ENCODE results near the gene FRMD4B.
"Not testable (repeated sequence)": the region's sequence is repeated elsewhere in the genome, so short reads cannot be mapped to it uniquely, and the experiment has no call there.

The FRMD4B gene

DNA sequence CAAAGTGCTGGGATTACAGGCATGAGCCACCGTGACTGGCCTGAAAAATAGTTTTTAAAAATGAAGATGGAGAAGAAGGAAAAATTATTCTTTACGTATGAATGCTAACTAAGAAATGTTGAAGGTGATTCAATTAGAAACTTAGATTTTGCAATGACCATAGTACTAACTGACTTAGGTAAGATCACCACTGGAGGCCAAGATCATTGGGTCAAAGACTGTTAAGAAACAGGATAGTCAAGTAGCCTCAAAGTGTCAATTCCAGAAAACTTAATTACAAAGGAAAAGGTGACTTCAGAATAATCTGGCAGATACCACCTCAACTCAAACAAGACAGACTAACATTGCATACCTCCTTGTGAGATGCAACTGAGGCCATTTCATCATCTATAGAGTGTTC lies 119.3 kb downstream of the FRMD4B start:
- no peaks in the 10 kb centered on the region for H3K79me2 ChIP-seq (ENCODE audit: insufficient read depth, low read length)
- no peaks in the 10 kb centered on the region for H3K9me3 ChIP-seq (ENCODE audit: insufficient read depth, low read depth, low read length)
- H3K36me3 ChIP-seq (ENCODE audit: insufficient read depth, low read length): no peaks in the 10 kb centered on the region
- no peaks in the 10 kb centered on the region for H3K4me1 ChIP-seq (ENCODE audit: insufficient read depth, low read length, poor library complexity, severe bottlenecking)
- no peaks in the 10 kb centered on the region for H4K20me1 ChIP-seq (ENCODE audit: insufficient read depth, low read length, poor library complexity, severe bottlenecking)
- no peak overlapping the region for H2AFZ ChIP-seq (ENCODE audit: low read length)
- no peak overlapping the region for H3K4me2 ChIP-seq (ENCODE audit: low read depth, low read length, poor library complexity, severe bottlenecking)
- H3F3A ChIP-seq (ENCODE audit: low read depth): no peaks in the 10 kb centered on the region
- no peaks in the 10 kb centered on the region for H3K9me2 ChIP-seq (replicated peaks; ENCODE audit: low read depth, low read length)
- no peak overlapping the region for H3K9ac ChIP-seq (ENCODE audit: low read depth, low read length, poor library complexity, severe bottlenecking)
- no peaks in the 10 kb centered on the region for H3K27me3 ChIP-seq (ENCODE audit: insufficient read depth, low read length, poor library complexity, severe bottlenecking)
- TF ChIP-seq, protein P1, sequence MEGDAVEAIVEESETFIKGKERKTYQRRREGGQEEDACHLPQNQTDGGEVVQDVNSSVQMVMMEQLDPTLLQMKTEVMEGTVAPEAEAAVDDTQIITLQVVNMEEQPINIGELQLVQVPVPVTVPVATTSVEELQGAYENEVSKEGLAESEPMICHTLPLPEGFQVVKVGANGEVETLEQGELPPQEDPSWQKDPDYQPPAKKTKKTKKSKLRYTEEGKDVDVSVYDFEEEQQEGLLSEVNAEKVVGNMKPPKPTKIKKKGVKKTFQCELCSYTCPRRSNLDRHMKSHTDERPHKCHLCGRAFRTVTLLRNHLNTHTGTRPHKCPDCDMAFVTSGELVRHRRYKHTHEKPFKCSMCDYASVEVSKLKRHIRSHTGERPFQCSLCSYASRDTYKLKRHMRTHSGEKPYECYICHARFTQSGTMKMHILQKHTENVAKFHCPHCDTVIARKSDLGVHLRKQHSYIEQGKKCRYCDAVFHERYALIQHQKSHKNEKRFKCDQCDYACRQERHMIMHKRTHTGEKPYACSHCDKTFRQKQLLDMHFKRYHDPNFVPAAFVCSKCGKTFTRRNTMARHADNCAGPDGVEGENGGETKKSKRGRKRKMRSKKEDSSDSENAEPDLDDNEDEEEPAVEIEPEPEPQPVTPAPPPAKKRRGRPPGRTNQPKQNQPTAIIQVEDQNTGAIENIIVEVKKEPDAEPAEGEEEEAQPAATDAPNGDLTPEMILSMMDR (conservative IDR thresholded peaks at IDR 0.05; ENCODE audit: low read length): no peak
- no peak for TF ChIP-seq EZH2phosphoT487 (IDR thresholded peaks at IDR 0.05; ENCODE audit: borderline replicate concordance)
- no peak overlapping the region for H3K4me3 ChIP-seq (ENCODE audit: low read length, poor library complexity, severe bottlenecking)

DNA sequence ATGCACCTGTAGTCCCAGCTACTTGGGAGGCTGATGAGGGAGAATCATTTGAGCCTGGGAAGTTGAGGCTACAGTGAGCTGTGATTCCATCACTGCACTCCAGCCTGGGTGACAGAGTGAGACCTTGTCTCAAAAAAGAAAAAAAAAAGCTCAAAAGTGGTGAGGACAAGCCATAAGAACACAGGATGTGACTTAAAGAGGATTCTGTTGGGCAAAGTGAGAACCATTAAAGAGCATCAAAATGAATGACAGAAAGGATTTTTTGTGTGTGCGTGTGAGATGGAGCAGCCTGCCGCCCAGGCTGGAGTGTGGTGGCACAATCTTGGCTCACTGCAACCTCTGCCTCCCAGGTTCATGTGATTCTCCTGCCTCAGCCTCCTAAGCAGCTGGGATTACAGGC lies 119.8 kb downstream of the FRMD4B start:
- H3K36me3 ChIP-seq (ENCODE audit: insufficient read depth, low read length); H3K4me3 ChIP-seq (ENCODE audit: low read length, poor library complexity, severe bottlenecking); H3K4me1 ChIP-seq (ENCODE audit: insufficient read depth, low read length, poor library complexity, severe bottlenecking); H3K4me2 ChIP-seq (ENCODE audit: low read depth, low read length, poor library complexity, severe bottlenecking); H3F3A ChIP-seq (ENCODE audit: low read depth); H2AFZ ChIP-seq (ENCODE audit: low read length); H3K9ac ChIP-seq (ENCODE audit: low read depth, low read length, poor library complexity, severe bottlenecking); H4K20me1 ChIP-seq (ENCODE audit: insufficient read depth, low read length, poor library complexity, severe bottlenecking); H3K9me3 ChIP-seq (ENCODE audit: insufficient read depth, low read depth, low read length); H3K27me3 ChIP-seq (ENCODE audit: insufficient read depth, low read length, poor library complexity, severe bottlenecking); H3K9me2 ChIP-seq (replicated peaks; ENCODE audit: low read depth, low read length); H3K79me2 ChIP-seq (ENCODE audit: insufficient read depth, low read length): not testable (repeated sequence)

DNA sequence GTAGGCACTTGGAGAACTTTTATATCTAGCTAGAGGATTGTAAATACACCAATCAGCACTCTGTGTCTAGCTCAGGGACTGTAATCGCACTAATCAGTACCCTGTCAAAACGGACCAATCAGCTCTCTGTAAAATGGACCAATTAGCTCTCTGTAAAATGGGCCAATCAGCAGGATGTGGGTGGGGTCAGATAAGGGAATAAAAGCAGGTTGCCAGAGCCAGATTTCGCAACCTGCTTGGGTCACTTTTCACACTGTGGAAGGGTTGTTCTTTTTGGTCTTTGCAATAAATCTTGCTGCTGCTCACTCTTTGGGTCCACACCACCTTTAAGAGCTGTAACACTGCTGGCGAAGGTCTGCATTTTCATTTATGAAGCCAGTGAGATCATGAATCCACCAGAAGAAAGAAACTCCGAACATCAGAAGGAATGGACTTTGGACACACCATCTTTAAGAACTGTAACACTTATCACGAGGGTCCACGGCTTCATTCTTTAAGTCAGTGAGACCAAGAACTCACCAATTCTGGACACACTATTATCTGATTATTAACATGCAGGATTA lies 125.0 kb downstream of the FRMD4B start:
- not testable (repeated sequence) for H3K36me3 ChIP-seq (ENCODE audit: insufficient read depth, low read length); H3K79me2 ChIP-seq (ENCODE audit: insufficient read depth, low read length); H3F3A ChIP-seq (ENCODE audit: low read depth); H4K20me1 ChIP-seq (ENCODE audit: insufficient read depth, low read length, poor library complexity, severe bottlenecking); H3K4me2 ChIP-seq (ENCODE audit: low read depth, low read length, poor library complexity, severe bottlenecking); H2AFZ ChIP-seq (ENCODE audit: low read length); H3K9ac ChIP-seq (ENCODE audit: low read depth, low read length, poor library complexity, severe bottlenecking); H3K9me2 ChIP-seq (replicated peaks; ENCODE audit: low read depth, low read length); H3K9me3 ChIP-seq (ENCODE audit: insufficient read depth, low read depth, low read length); H3K4me3 ChIP-seq (ENCODE audit: low read length, poor library complexity, severe bottlenecking); H3K4me1 ChIP-seq (ENCODE audit: insufficient read depth, low read length, poor library complexity, severe bottlenecking); H3K27me3 ChIP-seq (ENCODE audit: insufficient read depth, low read length, poor library complexity, severe bottlenecking)

DNA sequence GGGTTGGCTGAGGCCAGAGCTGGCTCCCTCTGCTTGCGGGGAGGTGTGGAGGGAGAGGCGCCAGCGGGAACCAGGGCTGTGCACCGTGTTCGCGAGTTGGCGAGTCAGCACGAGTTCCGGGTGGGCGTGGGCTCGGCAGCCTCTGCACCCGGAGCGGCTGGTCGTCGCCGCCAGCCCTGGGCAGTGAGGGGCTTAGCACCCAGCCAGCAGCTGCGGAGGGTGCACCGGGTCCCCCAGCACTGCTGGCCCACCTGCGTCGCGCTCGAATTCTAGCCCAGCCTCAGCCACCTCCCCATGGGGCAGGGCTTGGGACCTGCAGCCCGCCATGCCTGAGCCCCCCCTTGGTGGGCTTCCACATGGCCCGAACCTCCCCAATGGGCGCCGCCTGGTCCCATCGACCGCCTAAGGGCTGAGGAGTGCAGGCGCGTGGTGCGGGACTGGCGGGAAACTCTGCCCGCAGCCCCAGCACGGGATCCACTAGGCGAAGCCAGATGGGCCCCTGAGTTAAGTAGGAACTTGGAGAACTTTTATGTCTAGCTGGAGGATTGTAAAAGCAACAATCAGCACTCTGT lies 125.6 kb downstream of the FRMD4B start:
- Histone ChIP-seq H3K4me1 (ENCODE audit: insufficient read depth, low read length, poor library complexity, severe bottlenecking) (no peaks in the 10 kb centered on the region), H3K27me3 (ENCODE audit: insufficient read depth, low read length, poor library complexity, severe bottlenecking) (no peaks in the 10 kb centered on the region), H3K79me2 (ENCODE audit: insufficient read depth, low read length) (no peaks in the 10 kb centered on the region), H2AFZ (ENCODE audit: low read length) (no peak overlapping the region), H4K20me1 (ENCODE audit: insufficient read depth, low read length, poor library complexity, severe bottlenecking) (no peaks in the 10 kb centered on the region), H3K9ac (ENCODE audit: low read depth, low read length, poor library complexity, severe bottlenecking) (no peak overlapping the region), H3K4me2 (ENCODE audit: low read depth, low read length, poor library complexity, severe bottlenecking) (no peak overlapping the region), H3K9me3 (ENCODE audit: insufficient read depth, low read depth, low read length) (no peaks in the 10 kb centered on the region), H3K9me2 (replicated peaks; ENCODE audit: low read depth, low read length) (no peaks in the 10 kb centered on the region), H3K36me3 (ENCODE audit: insufficient read depth, low read length) (no peaks in the 10 kb centered on the region), H3K4me3 (ENCODE audit: low read length, poor library complexity, severe bottlenecking) (no peak overlapping the region), H3F3A (ENCODE audit: low read depth) (no peaks in the 10 kb centered on the region)
- TF ChIP-seq, protein P1 (conservative IDR thresholded peaks at IDR 0.05; ENCODE audit: low read length): no peak
- TF ChIP-seq EZH2phosphoT487 (IDR thresholded peaks at IDR 0.05; ENCODE audit: borderline replicate concordance): no peak

All from Loucy (cell line).